CD1c-positive myeloid dendritic cell (primary cell): ENCODE measurements around the gene SERP2.

Source experiments
- DNase-seq: peaks from one replicate; pipeline ENCODE4 v3.0.0-alpha.2; 2016; ENCODE audit errors: extremely low spot score

Gene SERP2

DNA sequence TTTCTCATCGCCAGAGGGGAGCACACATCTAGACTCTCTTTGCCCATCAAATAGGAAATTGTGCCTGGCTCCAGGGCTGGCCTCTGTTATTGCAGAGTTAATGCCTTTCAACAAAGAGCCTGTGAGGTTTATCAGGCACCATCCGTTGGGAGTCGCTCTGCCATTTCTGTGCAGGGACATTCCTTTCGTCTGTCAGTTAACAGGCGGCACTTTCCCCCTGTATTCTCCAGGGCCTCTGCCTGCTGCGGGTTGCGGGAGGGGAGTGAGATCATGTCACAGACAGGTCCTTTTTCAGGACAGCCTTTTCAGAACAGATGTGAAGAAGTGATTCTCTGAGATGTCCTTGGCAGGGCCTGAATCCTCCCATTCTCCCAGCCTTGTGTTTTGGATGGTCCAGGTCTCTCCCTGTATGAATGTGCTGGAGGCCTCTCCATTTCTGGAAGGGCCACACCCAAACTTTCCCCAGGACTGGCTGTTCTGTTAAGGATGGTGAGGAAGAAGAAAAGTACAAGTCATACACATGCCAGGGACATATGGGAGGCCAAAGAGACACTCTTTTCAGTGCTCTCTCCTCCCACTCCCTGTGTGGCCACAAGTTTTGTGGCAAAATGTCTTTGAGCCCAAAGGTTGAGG lies 14.9 kb downstream of the SERP2 start:
- no peak for DNase-seq

- DNase-seq = peak; percentile 27
Measured at GRCh38 chr13:44389060-44389666, 15.5 kb downstream of the SERP2 start.

- no peak for DNase-seq
Measured at GRCh38 chr13:44389876-44390275, 16.3 kb downstream of the SERP2 start.

DNA sequence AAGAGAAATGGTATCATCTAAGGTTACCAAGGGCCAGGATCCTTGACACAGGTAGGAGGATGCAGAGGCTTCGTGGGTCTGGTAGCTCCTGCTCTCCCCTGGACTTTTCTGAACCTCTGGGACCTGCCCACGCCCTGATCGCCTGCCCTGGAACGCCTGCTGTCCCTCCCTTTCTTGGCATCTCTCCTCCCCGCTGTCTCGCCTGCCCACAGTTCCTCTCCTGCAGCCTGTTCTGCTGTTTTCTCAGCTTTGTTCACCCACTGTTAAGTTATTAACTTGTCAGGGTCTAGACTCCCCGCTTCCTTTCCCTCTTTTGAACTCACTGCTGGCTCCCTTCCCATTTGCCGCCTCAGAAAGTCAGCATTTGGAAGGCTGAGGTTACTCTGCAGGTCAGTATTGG lies 19.8 kb downstream of the SERP2 start:
- DNase-seq = no peak

- no peak for DNase-seq
Measured at GRCh38 chr13:44394658-44395057, 21.0 kb downstream of the SERP2 start.

- DNase-seq = no peak
Measured at GRCh38 chr13:44395976-44396694, 22.5 kb downstream of the SERP2 start.

DNA sequence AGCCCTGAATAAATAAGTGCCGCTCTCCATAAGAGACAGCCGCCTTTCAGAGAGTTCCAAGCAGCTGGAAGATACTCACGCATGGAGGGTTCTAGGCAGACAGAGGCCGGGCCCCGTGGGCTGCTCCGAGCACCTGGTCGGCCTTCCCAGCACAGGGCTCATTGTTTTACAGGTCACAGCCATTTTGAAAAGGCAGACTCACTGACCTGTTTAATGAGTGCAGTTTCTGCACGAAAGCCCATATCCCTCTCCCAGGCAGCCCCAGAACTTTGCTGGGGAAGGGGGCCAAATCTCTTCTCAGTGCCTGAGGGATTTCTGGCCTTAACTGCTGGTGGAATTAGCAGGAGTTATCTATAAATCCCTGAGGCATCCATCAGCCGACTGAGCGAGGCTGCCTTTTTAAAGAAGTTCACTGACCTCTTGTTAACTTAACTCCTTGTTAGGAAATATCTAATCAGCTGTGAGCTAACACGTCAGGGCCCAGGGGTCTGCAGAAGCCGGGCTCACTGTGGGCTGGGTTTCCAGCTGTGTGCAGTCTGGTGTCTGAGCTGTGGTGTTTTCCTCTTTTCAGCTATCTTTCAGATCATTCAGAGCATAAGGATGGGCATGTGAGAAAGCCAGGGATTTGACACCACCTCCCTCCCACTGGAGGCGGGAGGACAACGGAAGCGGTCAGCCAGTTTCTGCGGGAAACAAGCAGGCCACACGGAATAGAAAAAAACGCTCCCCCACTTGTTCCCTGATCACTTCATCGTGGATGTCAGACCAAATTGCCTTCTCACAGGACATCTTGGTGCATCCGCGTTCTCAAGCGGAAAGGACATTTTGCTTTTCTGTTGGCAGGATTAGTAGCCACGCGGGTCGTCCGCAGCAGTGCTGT lies 23.3 kb downstream of the SERP2 start:
- DNase-seq = no peak

DNA sequence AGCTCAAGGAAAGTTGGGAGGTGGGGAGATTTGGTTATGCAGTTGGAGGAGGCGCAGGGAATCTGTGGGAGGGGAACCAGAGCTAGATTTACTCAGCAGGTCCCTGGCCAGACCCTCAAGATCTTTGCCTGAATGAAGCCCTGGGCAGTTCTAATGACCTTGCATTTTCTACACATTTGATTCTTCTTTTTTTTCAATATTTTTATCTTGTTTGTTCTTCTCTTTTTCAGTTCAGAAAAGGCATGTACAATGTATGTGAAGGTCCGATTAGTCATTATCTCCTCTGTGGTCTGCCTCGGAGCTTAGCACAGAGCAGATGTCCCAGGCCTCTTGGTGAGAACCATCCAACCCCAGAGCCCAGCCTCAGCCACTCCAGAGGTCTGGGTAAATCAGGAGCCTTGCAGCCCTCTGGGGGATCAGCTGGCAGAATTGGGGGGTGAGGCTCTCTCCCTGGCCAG lies 24.2 kb downstream of the SERP2 start:
- no peak for DNase-seq

DNA sequence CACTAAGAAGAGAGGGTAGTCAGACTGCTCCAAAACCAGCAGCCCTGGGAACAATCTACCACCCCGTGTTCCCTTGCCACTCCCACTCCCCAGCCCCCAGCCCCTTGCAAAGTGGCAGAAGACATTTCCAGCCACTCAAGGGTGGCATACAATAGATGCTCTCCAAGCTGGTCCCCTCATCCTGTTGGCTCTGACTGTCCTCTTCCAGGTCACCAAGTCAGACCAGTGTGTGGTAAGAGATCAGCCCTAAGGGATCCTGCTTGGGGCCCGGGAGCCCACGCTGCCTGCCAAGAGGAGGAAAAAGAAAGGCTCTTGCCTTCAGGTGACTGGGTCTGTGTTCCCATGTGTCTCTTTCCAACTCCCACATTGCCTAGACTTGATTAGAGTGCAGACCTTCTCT lies 25.0 kb downstream of the SERP2 start:
- DNase-seq = no peak

GRCh38 chr13:44399074-44399473 lies 25.4 kb downstream of the SERP2 start:
- no peak for DNase-seq

DNA sequence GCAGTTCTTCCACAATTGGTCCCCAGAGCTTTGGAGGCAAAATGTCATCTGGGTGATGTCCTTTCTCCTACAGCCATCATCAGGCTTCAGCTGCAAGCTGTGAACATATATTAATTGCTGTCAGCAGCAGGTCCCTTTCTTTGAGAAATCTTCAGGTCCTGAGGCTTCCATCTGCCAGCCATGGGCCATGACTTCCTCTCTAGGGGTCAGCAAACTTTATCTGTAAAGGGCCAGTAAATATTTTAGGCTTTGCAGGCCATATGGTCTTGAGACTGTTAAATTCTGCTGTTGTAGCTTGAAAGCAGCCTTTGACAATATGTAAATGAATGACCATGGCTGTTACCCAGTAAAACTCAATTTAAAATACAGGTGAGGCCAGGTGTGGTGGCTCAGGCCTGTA lies 27.1 kb downstream of the SERP2 start:
- no peak for DNase-seq

DNA sequence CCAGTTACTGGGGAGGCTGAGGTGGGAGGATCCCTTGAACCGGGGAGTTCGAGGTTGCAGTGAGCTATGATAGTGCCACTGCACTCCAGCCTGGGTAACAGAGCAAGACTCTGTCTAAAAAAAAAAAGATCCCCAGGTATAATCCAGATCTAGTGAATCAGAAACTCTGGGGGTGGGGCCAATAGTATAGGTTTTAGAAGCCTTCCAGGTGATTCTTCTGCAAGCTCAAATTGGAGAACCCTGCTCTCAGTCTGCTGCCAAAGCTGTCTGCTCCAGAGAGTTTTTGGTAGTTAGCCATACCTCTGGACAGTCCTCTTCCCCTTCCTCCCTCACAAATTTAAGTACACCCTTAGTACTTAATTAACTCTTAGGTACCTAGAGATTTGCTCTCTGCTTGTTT lies 28.0 kb downstream of the SERP2 start:
- no peak for DNase-seq

GRCh38 chr13:44402899-44403445 lies 29.3 kb downstream of the SERP2 start:
- no peak for DNase-seq

- DNase-seq = no peak
Measured at GRCh38 chr13:44403461-44404056, 29.9 kb downstream of the SERP2 start.

DNA sequence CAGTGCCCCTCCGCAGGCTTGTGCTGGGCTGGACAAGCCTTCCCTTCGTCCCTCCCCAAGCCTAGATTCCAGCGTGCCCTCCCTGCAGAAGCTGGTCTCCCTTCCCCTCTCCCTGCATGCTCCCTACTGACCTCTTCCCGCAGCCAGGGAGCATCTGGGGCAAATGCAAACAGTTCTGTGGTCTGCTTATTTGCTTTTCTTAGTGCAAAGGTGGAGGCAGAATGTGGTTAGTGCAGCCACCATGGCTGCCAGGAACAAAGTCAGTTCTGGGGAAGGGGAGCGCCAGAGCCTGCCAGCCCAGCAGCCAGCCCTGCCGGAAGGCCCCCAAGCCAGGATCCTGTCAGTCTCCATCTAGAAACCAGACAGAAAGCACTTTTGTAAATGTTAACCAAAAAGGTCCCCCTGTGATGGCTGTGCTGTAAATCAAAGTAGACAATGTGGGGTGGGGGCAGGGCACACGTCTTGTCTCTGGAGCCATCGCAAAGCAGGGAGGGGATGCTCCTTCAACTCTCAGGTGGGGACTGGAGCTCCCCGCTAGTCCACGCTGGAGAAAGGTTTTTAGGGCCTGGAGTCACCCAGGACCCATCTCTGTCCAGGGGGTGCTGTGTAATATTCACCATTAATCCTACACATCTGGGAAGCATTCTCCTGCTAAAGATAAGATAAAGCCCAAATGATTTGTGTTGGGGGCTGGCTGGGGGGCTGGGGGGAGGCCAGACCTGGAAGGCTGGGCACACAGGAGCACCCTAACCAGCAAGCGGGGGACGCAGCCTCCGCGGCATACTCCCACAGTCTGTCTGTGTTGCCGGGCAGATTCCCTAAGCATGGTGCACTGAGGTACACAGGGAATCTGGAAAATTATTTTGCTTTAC lies 30.9 kb downstream of the SERP2 start:
- DNase-seq = no peak

GRCh38 chr13:44406617-44407016 lies 33.0 kb downstream of the SERP2 start:
- DNase-seq = no peak

DNA sequence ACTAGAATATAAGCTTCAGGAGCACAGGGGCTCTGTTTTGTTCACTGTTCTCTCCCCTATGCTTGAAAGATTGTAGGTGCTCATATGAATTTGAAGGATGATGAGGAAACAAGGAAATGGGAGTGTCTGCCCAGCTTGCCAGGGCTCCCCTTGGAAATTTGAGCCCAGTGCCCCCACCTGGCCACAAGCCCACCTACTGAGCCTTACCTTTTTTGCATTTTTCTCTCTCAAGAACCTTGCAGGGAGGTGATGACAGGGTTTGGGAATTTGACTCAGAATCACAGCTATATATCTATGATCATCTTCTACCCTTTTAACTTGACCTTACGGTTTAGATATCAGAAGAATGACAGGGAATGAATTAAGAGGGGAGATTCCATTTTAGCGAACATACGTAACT lies 33.8 kb downstream of the SERP2 start:
- DNase-seq = no peak

- DNase-seq = no peak
Measured at GRCh38 chr13:44407891-44408290, 34.3 kb downstream of the SERP2 start.

- DNase-seq = no peak
Measured at GRCh38 chr13:44409595-44409994, 36.0 kb downstream of the SERP2 start.

DNA sequence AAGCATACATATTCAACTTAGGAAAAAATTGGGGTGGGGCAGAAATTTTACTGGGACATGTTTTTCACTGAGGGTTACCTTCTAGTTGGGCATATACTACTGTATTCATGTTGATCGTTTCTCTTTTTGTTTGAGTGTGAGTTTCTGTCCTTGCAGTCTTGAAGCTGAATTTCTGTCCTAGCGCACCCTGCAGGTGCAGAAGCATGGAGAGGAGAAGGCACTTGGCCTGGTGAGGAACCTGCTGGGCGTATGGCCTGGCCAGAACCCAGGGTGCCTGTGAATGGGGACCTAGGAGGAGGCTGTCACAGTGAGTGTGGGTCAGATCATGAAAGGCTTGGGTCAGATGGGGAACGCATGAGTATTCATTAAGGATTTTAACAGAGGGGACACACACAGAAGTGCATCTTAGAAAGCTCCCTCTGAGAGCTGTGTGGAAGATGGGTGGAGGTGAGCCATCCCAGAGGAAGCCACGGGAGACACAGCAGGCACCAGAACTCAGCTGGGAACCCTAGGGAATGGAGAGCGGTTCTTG lies 36.8 kb downstream of the SERP2 start:
- no peak for DNase-seq
